GM19043 (cell line): ENCODE data around the gene PLEKHF1.
"Not testable (repeated sequence)": the region's sequence is repeated elsewhere in the genome, so short reads cannot be mapped to it uniquely, and the experiment has no call there.

Source experiments
- ATAC-seq: cut with Tn5 transposase; IDR thresholded peaks from one replicate; pipeline ENCODE4 v1.9.1; 2021; ENCODE audit warnings: low read depth; ENCODE audit not compliant: unreplicated experiment

PLEKHF1 gene

GRCh38 chr19:29696565-29696846 lies 31.2 kb downstream of the PLEKHF1 start:
- ATAC-seq = no peak

DNA sequence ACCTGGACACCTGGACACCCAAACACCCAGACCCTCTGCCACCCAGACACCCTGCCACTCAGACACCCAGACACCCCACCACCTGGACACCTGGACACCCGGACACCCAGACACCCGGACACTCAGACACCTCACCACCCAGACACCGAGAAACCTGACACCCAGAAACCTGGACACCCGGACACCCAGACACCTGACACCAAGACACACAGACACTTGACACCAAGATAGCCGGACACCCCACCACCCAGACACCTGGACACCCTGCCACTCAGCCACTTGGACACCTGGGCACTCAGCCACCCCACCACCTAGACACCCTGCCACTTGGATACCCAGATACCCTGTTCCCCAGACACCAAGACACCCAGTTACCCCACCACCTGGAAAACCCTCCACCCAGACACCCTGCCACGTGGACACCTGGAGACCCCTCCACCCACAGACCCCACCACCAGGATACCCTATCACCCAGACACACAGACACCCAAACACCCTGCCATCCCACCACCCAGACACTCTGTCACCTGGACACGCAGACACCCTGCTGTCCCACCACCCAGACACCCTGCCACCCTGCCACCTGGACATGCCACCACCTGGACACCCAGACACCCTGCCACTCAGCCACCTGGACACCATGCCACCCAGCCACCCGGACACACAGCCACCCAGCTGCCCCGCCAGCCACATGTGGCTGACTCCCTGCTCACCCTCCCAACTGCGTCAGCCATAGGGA lies 32.4 kb downstream of the PLEKHF1 start:
- ATAC-seq = no peak

DNA sequence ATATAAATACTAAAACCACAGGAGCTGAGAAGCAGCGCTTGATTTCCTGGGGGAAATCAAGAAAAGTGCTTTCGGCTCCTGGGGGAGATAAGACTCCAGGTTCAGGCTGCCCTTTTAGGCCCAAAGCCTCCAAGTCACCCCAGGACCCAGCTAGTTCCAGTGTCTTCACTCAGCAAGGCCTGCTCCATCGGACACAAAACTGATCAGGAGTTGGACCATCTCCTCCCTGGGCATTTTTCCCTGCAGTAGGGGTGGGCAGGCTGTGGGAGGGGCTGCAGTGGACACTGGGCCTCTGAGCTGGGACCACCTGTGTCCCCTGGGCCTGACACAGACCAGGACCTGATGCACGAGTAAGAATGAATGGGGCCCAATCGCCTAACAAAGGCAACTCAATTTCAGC lies 34.6 kb downstream of the PLEKHF1 start:
- no peak for ATAC-seq

- no peak for ATAC-seq
These were observed 35.2 kb downstream of the PLEKHF1 start for GRCh38 chr19:29700498-29700897.

DNA sequence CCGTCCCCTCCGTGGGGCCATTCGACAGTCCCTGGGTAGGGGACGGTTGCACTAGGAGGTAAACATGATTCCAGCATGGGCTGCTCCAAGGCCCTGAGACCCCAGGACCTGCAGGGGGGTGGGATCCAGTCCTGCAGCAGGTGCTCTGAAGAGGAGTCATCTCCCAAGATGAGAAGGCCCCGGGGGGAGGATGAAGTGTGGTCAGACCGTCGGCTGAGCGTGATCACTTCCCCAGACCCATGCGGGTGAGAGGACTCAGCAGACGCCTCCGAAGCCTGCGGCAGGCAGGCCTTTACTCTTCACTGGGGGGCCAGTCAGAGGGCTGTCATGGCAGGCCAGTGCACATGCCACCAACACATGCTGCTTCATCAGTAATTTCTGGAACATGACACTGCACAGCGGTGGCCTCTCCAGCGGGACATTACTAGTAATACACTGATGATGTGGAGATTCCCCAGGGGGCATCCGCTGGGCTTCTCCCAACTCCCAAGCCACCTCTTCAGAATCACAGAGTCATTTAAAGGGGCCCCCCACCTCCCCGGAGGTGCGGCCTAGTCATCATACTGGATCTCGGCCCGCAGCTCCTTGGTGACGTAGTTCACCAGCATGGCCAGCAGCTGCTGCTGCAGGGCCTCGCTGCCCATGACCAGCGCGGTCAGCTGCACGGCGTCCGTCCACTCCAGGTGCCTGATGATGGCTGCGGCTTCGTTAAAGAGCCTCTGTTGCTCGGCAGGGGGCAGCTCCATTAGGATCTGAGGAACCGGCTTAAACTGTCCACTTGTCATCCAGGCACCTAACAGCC lies 37.1 kb downstream of the PLEKHF1 start:
- no peak for ATAC-seq

GRCh38 chr19:29702963-29703320 lies 37.7 kb downstream of the PLEKHF1 start:
- ATAC-seq = no peak

- ATAC-seq = peak; percentile 64
These were observed 39.6 kb downstream of the PLEKHF1 start for GRCh38 chr19:29704562-29705558.

DNA sequence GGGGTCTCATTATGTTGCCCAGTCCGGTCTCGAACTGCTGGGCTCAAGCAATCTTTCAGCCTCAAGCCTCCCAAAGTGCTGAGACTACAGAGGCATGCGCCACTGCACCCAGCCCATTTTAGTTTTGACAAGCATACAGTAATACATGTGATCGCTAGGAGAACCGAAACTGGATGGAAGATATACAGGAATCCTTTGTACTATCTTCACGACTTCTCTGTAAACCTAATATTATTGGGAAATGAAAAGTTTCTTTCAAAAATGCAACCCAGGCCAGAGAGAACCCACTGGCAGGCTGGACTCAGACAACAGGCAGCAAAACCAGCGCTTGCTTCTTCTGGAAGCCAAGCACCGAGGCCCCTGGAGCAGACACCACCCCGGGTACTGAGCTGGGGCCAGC lies 40.4 kb downstream of the PLEKHF1 start:
- no peak for ATAC-seq

DNA sequence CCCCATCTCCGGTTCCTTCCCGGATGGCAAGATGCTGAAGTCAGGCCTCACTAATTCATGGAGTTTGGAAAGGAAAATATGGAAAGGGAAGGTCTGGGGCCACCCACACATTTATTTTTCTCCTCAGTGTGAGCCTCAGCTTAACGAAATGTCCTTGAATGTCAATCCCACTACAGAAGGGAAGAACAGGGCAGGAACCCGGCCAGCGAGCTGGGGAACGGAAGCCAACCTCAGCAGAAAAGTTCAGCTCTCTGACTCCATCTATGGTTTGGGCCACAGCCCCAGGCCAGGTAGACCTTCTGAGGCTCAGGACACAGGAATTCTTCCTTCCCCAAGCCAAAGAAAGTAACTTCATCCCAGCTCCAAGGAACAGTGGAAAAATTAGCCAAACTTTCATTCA lies 41.4 kb downstream of the PLEKHF1 start:
- ATAC-seq = no peak

- ATAC-seq = no peak
These were observed 43.5 kb downstream of the PLEKHF1 start for GRCh38 chr19:29708554-29709439.

GRCh38 chr19:29709440-29709798 lies 44.2 kb downstream of the PLEKHF1 start:
- ATAC-seq = not testable (repeated sequence)

GRCh38 chr19:29711584-29712132 lies 46.4 kb downstream of the PLEKHF1 start:
- ATAC-seq = no peak

DNA sequence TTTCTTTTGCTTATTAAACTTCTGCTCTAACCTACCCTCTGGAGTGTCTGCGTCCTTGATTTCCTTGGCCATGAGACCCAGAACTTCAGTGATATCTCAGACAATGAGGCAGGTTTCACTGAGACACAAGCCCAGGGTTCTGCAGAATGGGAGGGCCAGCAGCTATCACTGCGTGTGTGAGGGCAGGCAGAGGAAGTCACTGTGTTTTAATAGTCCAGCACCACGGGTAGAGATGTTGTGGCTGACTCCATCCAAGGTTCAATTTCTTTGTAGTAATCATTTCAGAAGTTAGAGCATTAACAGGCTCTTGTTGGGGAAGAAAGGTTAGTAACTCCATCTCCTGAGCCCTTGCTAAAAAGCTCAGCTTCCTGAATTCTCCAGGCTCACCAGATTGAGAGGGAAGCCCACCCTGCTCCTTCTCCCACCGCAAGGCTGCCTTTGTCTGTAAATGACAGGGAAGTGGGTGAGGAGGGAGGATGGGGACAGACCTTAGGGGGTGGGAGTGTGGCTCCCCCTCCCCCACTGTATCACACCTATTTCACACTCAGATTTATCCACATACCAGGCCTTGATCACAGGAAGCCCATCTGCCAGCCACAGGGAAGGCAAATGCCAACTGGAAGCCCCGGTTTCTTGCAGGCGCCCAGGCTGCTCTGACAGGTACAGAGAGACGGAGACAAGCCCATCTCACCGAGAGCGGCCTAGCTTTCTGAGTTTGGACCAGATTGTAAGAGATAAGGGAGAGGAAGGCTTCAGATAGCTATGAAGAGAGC lies 47.7 kb downstream of the PLEKHF1 start:
- ATAC-seq = no peak

DNA sequence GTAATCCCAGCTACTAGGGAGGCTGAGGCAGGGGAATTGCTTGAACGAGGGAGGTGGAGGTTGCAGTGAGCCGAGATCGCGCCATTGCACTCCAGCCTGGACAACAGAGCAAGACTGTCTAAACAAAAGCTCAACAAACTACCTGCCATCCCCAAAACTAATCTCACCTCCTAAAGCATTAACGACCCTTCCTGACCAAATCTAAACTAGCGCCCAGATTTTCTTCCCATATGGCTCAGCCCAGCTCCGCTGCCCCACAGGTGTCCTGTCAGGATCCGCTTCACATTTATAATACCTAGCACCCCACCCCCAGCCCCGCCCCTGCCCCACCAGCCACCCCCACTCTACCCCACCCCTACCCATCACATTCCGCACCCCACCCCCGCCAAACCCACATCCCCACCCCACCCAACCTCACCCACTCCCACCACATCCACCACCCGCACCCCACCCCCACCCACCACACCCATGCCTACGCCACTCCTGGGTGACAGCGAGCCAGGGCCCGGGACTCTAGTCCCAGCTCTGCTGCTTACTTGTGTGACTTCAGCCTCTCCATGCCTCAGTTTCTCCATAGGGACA lies 49.2 kb downstream of the PLEKHF1 start:
- ATAC-seq = peak; percentile 16

DNA sequence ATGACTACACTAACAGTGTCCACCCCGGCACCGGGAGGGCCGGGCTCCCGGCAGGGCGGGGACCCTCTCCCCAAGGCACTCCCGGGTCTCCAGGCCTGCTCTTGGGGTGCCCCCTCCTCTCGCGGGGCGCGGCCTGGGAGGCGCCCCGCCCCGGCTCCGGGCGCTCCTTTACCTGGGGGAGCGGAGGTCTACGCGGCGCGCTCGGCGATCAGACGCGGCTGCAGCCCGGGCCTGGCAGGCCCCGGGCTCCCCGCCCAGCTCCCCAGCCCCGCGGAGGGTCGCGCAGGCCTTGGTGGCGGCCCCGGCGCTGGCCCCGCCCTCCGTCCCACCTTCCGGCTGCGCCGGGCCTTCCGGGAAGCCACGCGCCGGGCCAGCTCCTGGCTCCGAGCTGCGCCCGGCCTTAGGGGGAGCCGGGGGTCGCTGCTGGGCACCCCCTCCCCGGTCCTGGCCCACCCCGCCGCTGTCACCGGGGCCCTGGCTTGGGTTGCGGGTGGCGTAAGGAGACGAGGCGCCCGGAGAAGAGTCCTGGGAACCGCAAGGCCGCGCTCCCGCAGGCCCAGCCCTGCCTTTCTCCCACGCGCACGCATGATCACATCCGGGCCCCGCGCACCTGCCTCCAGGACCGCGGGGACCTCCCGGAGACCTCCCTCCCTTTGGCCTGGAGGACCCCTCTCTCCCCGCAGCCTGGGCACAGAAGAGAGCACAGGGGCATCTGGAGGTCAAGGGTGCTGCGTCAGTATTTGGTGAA lies 49.9 kb downstream of the PLEKHF1 start, which contains the start of gene C19orf12:
Gene C19orf12 (minus strand): TSS at position 309 of the 748 bp plus-strand sequence. CDS start 6,848 bp downstream, outside the sequence.
- peak; percentile 50 for ATAC-seq

- ATAC-seq = no peak
These were observed 50.7 kb downstream of the PLEKHF1 start for GRCh38 chr19:29715701-29716581.

GRCh38 chr19:29717051-29717450 lies 51.8 kb downstream of the PLEKHF1 start:
- ATAC-seq = no peak
